ENCODE results near the gene ODR4.

DNA sequence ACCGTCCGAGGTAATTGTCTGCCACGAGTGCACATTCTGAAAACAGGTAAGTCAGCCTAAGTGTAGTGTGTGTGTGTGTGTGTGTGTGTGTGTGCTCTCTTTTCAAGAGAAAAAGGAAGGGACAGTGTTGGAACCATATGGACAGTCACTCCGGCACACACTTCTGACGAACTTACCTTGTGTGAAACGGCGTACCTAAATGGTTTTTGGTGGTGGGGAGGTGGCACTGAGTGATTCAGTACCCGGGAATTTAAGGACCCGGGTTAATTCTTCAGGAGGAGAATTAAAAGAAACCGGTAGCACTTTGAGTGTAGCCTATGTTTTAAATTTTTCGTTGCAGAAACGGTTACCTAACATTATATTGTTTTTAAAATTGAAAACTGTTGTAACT lies 286 bp downstream of the ODR4 start:
- TF ChIP-seq, protein P1, sequence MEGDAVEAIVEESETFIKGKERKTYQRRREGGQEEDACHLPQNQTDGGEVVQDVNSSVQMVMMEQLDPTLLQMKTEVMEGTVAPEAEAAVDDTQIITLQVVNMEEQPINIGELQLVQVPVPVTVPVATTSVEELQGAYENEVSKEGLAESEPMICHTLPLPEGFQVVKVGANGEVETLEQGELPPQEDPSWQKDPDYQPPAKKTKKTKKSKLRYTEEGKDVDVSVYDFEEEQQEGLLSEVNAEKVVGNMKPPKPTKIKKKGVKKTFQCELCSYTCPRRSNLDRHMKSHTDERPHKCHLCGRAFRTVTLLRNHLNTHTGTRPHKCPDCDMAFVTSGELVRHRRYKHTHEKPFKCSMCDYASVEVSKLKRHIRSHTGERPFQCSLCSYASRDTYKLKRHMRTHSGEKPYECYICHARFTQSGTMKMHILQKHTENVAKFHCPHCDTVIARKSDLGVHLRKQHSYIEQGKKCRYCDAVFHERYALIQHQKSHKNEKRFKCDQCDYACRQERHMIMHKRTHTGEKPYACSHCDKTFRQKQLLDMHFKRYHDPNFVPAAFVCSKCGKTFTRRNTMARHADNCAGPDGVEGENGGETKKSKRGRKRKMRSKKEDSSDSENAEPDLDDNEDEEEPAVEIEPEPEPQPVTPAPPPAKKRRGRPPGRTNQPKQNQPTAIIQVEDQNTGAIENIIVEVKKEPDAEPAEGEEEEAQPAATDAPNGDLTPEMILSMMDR (IDR thresholded peaks at IDR 0.05 in 8 of 11, conservative IDR thresholded peaks at IDR 0.05 in 3 of 11) = no peak
- TF ChIP-seq POLR2A (IDR thresholded peaks at IDR 0.05) = no peak
